Measurements from ENCODE around the gene C1orf122. TPM values are rescaled to one million over a fixed set of nuclear protein-coding genes. Genes with fewer than 3 reads are reported as not detected.

C1orf122 gene
- total and polyA plus RNA-seq, 4 donors = 4.7 to 70.2 (median 40.3) TPM

GRCh38 chr1:37844536-37844935, 36.9 kb downstream of the C1orf122 start:
- no peak for DNase-seq
- no peak for TF ChIP-seq CTCF (IDR thresholded peaks at IDR 0.05; ENCODE audit: control extremely low read depth, extremely low read depth)
- peak overlapping the region in 1 of 2 donors; percentile 1 for H3K9ac ChIP-seq (ENCODE audit: insufficient read depth in 1 of 2, low read length in 2 of 2)
- H3K4me3 ChIP-seq = no peak overlapping the region
- H3K4me1 ChIP-seq (ENCODE audit: control insufficient read depth in 5 of 5, insufficient read depth in 5 of 5, low read length in 5 of 5) = peaks cover 0 to 8% (median 1%) of the 10 kb centered on the region in 5 donors
- H3K27me3 ChIP-seq (ENCODE audit: control insufficient read depth in 3 of 3, insufficient read depth in 3 of 3, low read length in 2 of 3) = no peaks in the 10 kb centered on the region
- no peak for ATAC-seq (ENCODE audit: insufficient read depth, low FRiP score)
- H3K36me3 ChIP-seq (ENCODE audit: control insufficient read depth in 4 of 4, insufficient read depth in 4 of 4, low read length in 4 of 4) = peaks cover 2 to 12% (median 10%) of the 10 kb centered on the region in 4 donors
- H3K9me3 ChIP-seq (ENCODE audit: control insufficient read depth in 4 of 4, insufficient read depth in 3 of 4, low read length in 3 of 4) = no peaks in the 10 kb centered on the region
- no peak overlapping the region for H3K27ac ChIP-seq (ENCODE audit: low read depth in 1 of 2, low read length in 1 of 2)

GRCh38 chr1:37845049-37845646, 37.6 kb downstream of the C1orf122 start:
- H3K4me1 ChIP-seq (ENCODE audit: control insufficient read depth in 5 of 5, insufficient read depth in 5 of 5, low read length in 5 of 5) = peaks cover 0 to 8% (median 4%) of the 10 kb centered on the region in 5 donors
- no peak overlapping the region for H3K9ac ChIP-seq (ENCODE audit: insufficient read depth in 1 of 2, low read length in 2 of 2)
- no peak overlapping the region for H3K27ac ChIP-seq (ENCODE audit: low read depth in 1 of 2, low read length in 1 of 2)
- ATAC-seq (ENCODE audit: insufficient read depth, low FRiP score) = no peak
- H3K36me3 ChIP-seq (ENCODE audit: control insufficient read depth in 4 of 4, insufficient read depth in 4 of 4, low read length in 4 of 4) = peaks cover 2 to 10% (median 7%) of the 10 kb centered on the region in 4 donors
- WGBS, 2 donors = 84 to 85% methylated on average over 5 of the region's 5 CpGs
- no peaks in the 10 kb centered on the region for H3K27me3 ChIP-seq (ENCODE audit: control insufficient read depth in 3 of 3, insufficient read depth in 3 of 3, low read length in 2 of 3)
- DNase-seq = no peak
- H3K9me3 ChIP-seq (ENCODE audit: control insufficient read depth in 4 of 4, insufficient read depth in 3 of 4, low read length in 3 of 4) = no peaks in the 10 kb centered on the region
- TF ChIP-seq CTCF (IDR thresholded peaks at IDR 0.05; ENCODE audit: control extremely low read depth, extremely low read depth) = no peak
- H3K4me3 ChIP-seq = no peak overlapping the region

- WGBS, 2 donors = 20 to 55% methylated on average over 3 of the region's 3 CpGs
- DNase-seq (no peak), ATAC-seq (ENCODE audit: insufficient read depth, low FRiP score) (no peak)
- H3K9ac ChIP-seq (ENCODE audit: insufficient read depth in 1 of 2, low read length in 2 of 2) = no peak overlapping the region
- no peak overlapping the region for H3K4me3 ChIP-seq
- H3K9me3 ChIP-seq (ENCODE audit: control insufficient read depth in 4 of 4, insufficient read depth in 3 of 4, low read length in 3 of 4) = no peaks in the 10 kb centered on the region
- H3K4me1 ChIP-seq (ENCODE audit: control insufficient read depth in 5 of 5, insufficient read depth in 5 of 5, low read length in 5 of 5) = peaks cover 4 to 8% (median 5%) of the 10 kb centered on the region in 5 donors
- no peak for TF ChIP-seq CTCF (IDR thresholded peaks at IDR 0.05; ENCODE audit: control extremely low read depth, extremely low read depth)
- H3K27me3 ChIP-seq (ENCODE audit: control insufficient read depth in 3 of 3, insufficient read depth in 3 of 3, low read length in 2 of 3) = no peaks in the 10 kb centered on the region
- peaks cover 2 to 9% (median 6%) of the 10 kb centered on the region in 4 donors for H3K36me3 ChIP-seq (ENCODE audit: control insufficient read depth in 4 of 4, insufficient read depth in 4 of 4, low read length in 4 of 4)
- no peak overlapping the region for H3K27ac ChIP-seq (ENCODE audit: low read depth in 1 of 2, low read length in 1 of 2)
Observed at GRCh38 chr1:37845786-37846185, 38.2 kb downstream of the C1orf122 start.

All from lung (tissue), 12 donors.